ENCODE data around the gene PRRT1B. TPM values are rescaled to one million over a fixed set of nuclear protein-coding genes. Genes with fewer than 3 reads are reported as not detected.

Gene PRRT1B
- total RNA-seq, 1 experiment from 2014 or later, result not detected

GRCh38 chr9:131502781-131503625 lies 42.3 kb upstream of the PRRT1B start, which contains the start of gene POMT1:
Gene POMT1, plus strand, starts transcription at chr9:131502918. Its CDS starts 1,301 bp downstream, at chr9:131504219.
- Histone ChIP-seq H3K27me3 (replicated peaks; ENCODE audit: insufficient read depth, low read depth, low read length, poor library complexity) (no peaks in the 10 kb centered on the region), H3K36me3 (ENCODE audit: insufficient read depth, low read length, poor library complexity, severe bottlenecking) (peaks cover 23% of the 10 kb centered on the region), H3K27ac (ENCODE audit: low read depth, low read length, poor library complexity, severe bottlenecking) (peak within 1 kb of the TSS; percentile 86), H3K9me3 (ENCODE audit: low read depth, low read length, poor library complexity, severe bottlenecking) (no peaks in the 10 kb centered on the region), H3K4me1 (ENCODE audit: insufficient read depth, low read length, poor library complexity, severe bottlenecking) (peaks cover 5% of the 10 kb centered on the region), H3K4me3 (ENCODE audit: low read depth, low read length, poor library complexity, severe bottlenecking) (peak within 1 kb of the TSS; percentile 96)
- intact Hi-C loops (cut with micrococcal nuclease; ENCODE audit: unreplicated experiment), result loop anchor here (10.0 kb wide), 1 partner anchor 242 kb away; the partner anchor contains the start of gene RAPGEF1
- peak; percentile 93 for DNase-seq (ENCODE audit: low spot score)
- ChIA-PET POLR2A (ENCODE audit: low non-redundant PET) (no interaction called here), CTCF (no interaction called here)
- TF ChIP-seq CTCF (conservative IDR thresholded peaks at IDR 0.05; ENCODE audit: low read depth, low read length) (no peak), EZH2 (IDR thresholded peaks at IDR 0.05; ENCODE audit: borderline replicate concordance, low read depth, low read length, poor library complexity, severe bottlenecking) (no peak)
- no TSS peak for BruUV-seq (replicated peaks)

GRCh38 chr9:131503626-131504465 lies 41.5 kb upstream of the PRRT1B start:
- Histone ChIP-seq H3K4me1 (ENCODE audit: insufficient read depth, low read length, poor library complexity, severe bottlenecking) (peaks cover 5% of the 10 kb centered on the region), H3K4me3 (ENCODE audit: low read depth, low read length, poor library complexity, severe bottlenecking) (peak overlapping the region; percentile 96), H3K9me3 (ENCODE audit: low read depth, low read length, poor library complexity, severe bottlenecking) (no peaks in the 10 kb centered on the region), H3K36me3 (ENCODE audit: insufficient read depth, low read length, poor library complexity, severe bottlenecking) (peaks cover 14% of the 10 kb centered on the region), H3K27me3 (replicated peaks; ENCODE audit: insufficient read depth, low read depth, low read length, poor library complexity) (no peaks in the 10 kb centered on the region), H3K27ac (ENCODE audit: low read depth, low read length, poor library complexity, severe bottlenecking) (peak overlapping the region; percentile 86)
- no TSS peak for BruUV-seq (replicated peaks)
- CTCF ChIA-PET, result no interaction called here
- DNase-seq (ENCODE audit: low spot score), result peak; percentile 13
- TF ChIP-seq CTCF (conservative IDR thresholded peaks at IDR 0.05; ENCODE audit: low read depth, low read length), result no peak
- TF ChIP-seq EZH2 (IDR thresholded peaks at IDR 0.05; ENCODE audit: borderline replicate concordance, low read depth, low read length, poor library complexity, severe bottlenecking), result no peak
- intact Hi-C loops (cut with micrococcal nuclease; ENCODE audit: unreplicated experiment), result loop anchor here (10.0 kb wide), 1 partner anchor 241 kb away; the partner anchor contains the start of gene RAPGEF1
- POLR2A ChIA-PET (ENCODE audit: low non-redundant PET), result no interaction called here

GRCh38 chr9:131505012-131505411 lies 40.3 kb upstream of the PRRT1B start:
- no peak for DNase-seq (ENCODE audit: low spot score)
- H3K27ac ChIP-seq (ENCODE audit: low read depth, low read length, poor library complexity, severe bottlenecking), result no peak overlapping the region
- no peak for TF ChIP-seq EZH2 (IDR thresholded peaks at IDR 0.05; ENCODE audit: borderline replicate concordance, low read depth, low read length, poor library complexity, severe bottlenecking)
- TF ChIP-seq CTCF (conservative IDR thresholded peaks at IDR 0.05; ENCODE audit: low read depth, low read length), result no peak
- H3K9me3 ChIP-seq (ENCODE audit: low read depth, low read length, poor library complexity, severe bottlenecking), result no peaks in the 10 kb centered on the region
- peaks cover 9% of the 10 kb centered on the region for H3K36me3 ChIP-seq (ENCODE audit: insufficient read depth, low read length, poor library complexity, severe bottlenecking)
- H3K4me3 ChIP-seq (ENCODE audit: low read depth, low read length, poor library complexity, severe bottlenecking), result no peak overlapping the region
- ChIA-PET POLR2A (ENCODE audit: low non-redundant PET) (no interaction called here), CTCF (interaction anchor here (0.6 kb wide), 1 partner anchor 168 kb away, joined by 3 read pairs; no protein-coding TSS in a partner anchor)
- intact Hi-C loops (cut with micrococcal nuclease; ENCODE audit: unreplicated experiment), result loop anchor here (10.0 kb wide), 1 partner anchor 240 kb away; the partner anchor contains the start of gene RAPGEF1
- H3K4me1 ChIP-seq (ENCODE audit: insufficient read depth, low read length, poor library complexity, severe bottlenecking), result peaks cover 5% of the 10 kb centered on the region
- no peaks in the 10 kb centered on the region for H3K27me3 ChIP-seq (replicated peaks; ENCODE audit: insufficient read depth, low read depth, low read length, poor library complexity)
- BruUV-seq (replicated peaks), result no TSS peak
